Measurements from ENCODE around the gene ADAMTS8.

The ADAMTS8 gene

DNA sequence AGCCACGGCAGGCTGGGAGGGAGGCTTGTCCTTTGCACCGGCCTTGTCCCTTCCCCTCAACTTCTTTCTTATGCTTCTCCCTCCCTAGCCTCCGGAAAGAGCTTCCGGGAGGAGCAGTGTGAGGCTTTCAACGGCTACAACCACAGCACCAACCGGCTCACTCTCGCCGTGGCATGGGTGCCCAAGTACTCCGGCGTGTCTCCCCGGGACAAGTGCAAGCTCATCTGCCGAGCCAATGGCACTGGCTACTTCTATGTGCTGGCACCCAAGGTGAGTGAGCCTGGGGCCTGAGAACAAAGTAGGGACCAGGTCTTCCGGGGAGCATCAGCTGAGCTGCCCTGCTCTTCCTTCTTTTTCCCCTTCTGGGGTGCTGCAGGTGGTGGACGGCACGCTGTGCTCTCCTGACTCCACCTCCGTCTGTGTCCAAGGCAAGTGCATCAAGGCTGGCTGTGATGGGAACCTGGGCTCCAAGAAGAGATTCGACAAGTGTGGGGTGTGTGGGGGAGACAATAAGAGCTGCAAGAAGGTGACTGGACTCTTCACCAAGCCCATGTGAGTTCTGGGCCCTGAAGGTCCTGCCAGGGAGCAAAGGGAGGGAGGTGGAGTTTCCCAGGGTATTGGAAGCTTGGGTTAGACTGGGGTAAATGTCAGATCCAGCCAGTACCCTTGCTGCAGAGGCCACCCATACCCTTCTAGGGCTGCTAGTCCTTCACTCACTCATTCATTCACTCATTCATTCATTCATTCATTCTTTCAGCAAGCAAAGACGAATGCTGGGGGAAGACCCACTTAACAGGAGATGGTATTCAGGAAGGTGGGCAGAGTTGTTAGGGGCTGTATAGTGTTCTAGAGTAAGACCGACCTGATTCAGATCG lies 42.7 kb upstream of the ADAMTS8 start:
- Mint-ChIP-seq H3K9me3 (no peaks in the 10 kb centered on the region), H3K36me3 (ENCODE audit: low read depth) (no peaks in the 10 kb centered on the region), H3K27me3 (ENCODE audit: low read depth) (no peaks in the 10 kb centered on the region), H3K4me3 (no peak overlapping the region), H3K4me1 (ENCODE audit: low read depth) (no peaks in the 10 kb centered on the region), H3K27ac (no peak overlapping the region)

DNA sequence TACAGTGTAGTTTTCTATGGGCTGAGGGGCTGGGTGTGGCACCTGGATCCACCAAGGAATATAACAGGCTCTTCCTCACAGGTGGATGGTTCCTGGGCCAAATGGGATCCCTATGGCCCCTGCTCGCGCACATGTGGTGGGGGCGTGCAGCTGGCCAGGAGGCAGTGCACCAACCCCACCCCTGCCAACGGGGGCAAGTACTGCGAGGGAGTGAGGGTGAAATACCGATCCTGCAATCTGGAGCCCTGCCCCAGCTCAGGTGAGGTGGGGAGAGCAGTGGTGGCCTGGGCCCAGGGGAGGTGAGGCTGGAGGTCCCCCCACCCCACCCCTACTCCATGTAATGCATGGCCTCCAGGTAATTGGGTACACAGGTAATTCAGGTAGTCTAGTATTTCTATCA lies 40.8 kb upstream of the ADAMTS8 start:
- no peak overlapping the region for H3K4me3 Mint-ChIP-seq
- H3K9me3 Mint-ChIP-seq = no peaks in the 10 kb centered on the region
- H3K27me3 Mint-ChIP-seq (ENCODE audit: low read depth) = no peaks in the 10 kb centered on the region
- H3K36me3 Mint-ChIP-seq (ENCODE audit: low read depth) = no peaks in the 10 kb centered on the region
- no peaks in the 10 kb centered on the region for H3K4me1 Mint-ChIP-seq (ENCODE audit: low read depth)
- no peak overlapping the region for H3K27ac Mint-ChIP-seq

DNA sequence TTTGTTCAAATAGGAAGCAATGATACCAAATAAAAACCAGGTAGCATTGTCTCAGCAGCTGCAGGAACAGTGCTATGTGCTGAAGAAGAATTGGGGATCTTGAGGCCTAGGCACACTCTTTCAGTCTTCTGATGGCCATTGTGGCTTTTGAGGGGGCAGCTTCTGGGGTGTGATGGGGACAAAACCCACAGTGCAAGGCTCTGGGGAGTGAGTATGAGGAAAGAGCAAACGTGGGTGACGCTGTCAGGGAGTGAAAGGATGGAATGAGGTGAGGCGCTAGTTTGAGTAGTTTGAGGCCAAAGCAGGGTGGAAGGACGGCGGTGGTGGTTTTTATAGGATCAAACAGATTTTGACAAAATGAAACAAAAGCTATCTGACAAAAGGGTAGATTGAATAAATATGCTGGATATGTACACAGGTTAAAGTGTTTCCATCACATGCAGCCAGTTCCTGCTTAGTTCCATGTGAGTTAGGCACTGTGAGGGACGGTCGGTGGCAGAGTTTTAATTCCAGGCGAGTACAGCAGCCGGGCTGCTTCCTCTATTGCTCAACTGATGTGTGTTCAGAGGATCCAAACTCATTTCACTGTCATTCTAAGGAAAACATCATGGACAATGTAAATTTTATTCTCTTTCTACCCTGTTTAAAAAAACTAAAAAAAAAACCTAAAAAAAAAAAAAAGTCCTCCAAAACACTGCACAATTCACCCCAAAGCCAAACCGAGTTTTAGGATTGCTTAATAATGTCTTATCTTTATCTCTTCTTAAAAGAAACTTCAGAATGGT lies 38.9 kb upstream of the ADAMTS8 start:
- no peak overlapping the region for H3K27ac Mint-ChIP-seq
- no peak overlapping the region for H3K4me3 Mint-ChIP-seq
- no peaks in the 10 kb centered on the region for H3K27me3 Mint-ChIP-seq (ENCODE audit: low read depth)
- H3K4me1 Mint-ChIP-seq (ENCODE audit: low read depth) = no peaks in the 10 kb centered on the region
- H3K36me3 Mint-ChIP-seq (ENCODE audit: low read depth) = no peaks in the 10 kb centered on the region
- H3K9me3 Mint-ChIP-seq = no peaks in the 10 kb centered on the region

DNA sequence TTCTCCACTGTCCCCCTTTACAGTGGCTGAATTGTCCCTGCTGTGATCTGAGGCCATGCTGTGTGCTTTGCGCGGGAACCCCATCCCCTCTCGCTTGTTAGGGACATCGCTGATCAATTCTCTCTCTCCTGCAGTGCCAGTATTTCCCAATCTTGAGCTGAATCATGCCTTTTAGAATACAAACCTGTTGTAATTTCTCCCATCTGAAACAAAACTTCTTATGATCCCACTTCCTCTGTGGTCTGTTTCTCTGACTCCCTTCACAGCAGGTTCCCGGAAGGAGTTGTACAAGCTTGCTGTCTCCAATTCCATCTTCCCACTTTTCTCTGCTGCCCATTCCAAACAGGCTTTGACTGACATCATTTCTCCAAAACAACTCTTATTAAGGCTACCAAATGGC lies 36.9 kb upstream of the ADAMTS8 start:
- Mint-ChIP-seq H3K4me3 (no peak overlapping the region), H3K36me3 (ENCODE audit: low read depth) (no peaks in the 10 kb centered on the region), H3K9me3 (no peaks in the 10 kb centered on the region), H3K4me1 (ENCODE audit: low read depth) (no peaks in the 10 kb centered on the region), H3K27me3 (ENCODE audit: low read depth) (no peaks in the 10 kb centered on the region), H3K27ac (no peak overlapping the region)

DNA sequence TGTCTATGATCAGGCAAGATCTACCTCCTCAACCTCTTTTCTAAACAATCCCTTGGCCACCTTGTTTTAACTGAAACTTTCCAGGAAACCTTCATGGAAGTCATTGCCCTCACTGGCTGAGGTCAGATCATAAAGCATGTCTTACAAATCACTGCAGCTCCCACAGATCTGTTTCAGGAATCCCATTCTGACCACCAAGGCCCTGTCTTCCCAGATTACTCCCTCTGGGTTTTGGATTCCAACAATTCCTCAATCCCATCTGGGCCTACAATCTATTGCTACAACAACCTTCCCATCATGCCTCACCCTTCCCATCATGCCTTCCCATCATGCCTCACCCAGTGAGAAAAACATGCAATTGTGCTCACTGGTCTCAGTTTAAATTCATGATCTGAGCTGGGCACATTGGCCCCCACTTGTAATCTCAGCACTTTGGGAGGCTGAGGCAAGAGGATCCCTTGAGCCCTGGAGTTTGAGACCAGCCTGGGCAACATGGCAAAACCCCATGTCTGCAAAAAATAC lies 35.9 kb upstream of the ADAMTS8 start:
- H3K27ac Mint-ChIP-seq = no peak overlapping the region
- no peaks in the 10 kb centered on the region for H3K4me1 Mint-ChIP-seq (ENCODE audit: low read depth)
- no peaks in the 10 kb centered on the region for H3K36me3 Mint-ChIP-seq (ENCODE audit: low read depth)
- no peak overlapping the region for H3K4me3 Mint-ChIP-seq
- H3K27me3 Mint-ChIP-seq (ENCODE audit: low read depth) = no peaks in the 10 kb centered on the region
- H3K9me3 Mint-ChIP-seq = no peaks in the 10 kb centered on the region

DNA sequence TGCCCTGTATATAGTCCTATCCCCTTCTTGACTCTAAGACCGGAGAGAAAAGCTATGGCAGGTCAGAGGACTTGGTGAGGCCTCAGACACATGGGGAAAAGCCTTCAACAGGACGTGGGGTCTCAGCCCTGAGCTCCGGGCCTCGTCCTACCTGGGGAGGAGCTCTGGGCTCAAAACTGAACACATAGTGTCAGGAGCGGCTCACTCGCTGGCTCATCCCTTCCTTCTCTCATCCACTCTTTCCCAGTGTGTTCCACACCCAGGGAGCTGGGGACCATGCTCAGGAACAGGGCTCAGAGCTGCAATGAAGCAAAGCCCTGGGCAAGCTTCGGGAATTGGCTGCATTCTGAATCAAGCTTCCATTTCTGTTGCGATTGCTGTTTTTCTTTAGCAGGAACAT lies 34.5 kb upstream of the ADAMTS8 start:
- Mint-ChIP-seq H3K27ac (no peak overlapping the region), H3K4me1 (ENCODE audit: low read depth) (no peaks in the 10 kb centered on the region), H3K36me3 (ENCODE audit: low read depth) (no peaks in the 10 kb centered on the region), H3K27me3 (ENCODE audit: low read depth) (no peaks in the 10 kb centered on the region), H3K9me3 (no peaks in the 10 kb centered on the region), H3K4me3 (no peak overlapping the region)

DNA sequence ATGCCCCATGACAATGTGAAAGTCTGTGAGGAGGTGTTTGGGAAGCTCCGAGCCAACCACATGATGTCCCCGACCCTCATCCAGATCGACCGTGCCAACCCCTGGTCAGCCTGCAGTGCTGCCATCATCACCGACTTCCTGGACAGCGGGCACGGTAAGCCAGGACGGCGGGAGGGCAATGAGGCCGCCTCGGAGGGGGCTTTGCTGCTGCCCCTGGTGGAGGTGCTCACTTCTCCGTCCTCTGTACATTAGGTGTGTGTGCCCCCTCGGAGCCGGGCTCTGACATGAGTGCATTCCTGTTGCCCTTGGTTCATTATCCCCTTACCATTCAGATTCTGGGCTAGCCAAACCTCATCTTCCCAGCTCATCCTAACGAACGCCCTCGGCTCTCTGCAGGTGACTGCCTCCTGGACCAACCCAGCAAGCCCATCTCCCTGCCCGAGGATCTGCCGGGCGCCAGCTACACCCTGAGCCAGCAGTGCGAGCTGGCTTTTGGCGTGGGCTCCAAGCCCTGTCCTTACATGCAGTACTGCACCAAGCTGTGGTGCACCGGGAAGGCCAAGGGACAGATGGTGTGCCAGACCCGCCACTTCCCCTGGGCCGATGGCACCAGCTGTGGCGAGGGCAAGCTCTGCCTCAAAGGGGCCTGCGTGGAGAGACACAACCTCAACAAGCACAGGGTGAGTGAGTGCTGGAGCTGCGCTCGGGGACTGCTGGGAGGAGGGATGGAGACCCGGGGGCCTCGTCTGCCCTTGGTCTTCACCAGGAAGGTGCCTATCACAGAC lies 33.9 kb upstream of the ADAMTS8 start:
- no peaks in the 10 kb centered on the region for H3K9me3 Mint-ChIP-seq
- no peaks in the 10 kb centered on the region for H3K4me1 Mint-ChIP-seq (ENCODE audit: low read depth)
- H3K36me3 Mint-ChIP-seq (ENCODE audit: low read depth) = no peaks in the 10 kb centered on the region
- H3K27me3 Mint-ChIP-seq (ENCODE audit: low read depth) = no peaks in the 10 kb centered on the region
- H3K4me3 Mint-ChIP-seq = no peak overlapping the region
- H3K27ac Mint-ChIP-seq = no peak overlapping the region

DNA sequence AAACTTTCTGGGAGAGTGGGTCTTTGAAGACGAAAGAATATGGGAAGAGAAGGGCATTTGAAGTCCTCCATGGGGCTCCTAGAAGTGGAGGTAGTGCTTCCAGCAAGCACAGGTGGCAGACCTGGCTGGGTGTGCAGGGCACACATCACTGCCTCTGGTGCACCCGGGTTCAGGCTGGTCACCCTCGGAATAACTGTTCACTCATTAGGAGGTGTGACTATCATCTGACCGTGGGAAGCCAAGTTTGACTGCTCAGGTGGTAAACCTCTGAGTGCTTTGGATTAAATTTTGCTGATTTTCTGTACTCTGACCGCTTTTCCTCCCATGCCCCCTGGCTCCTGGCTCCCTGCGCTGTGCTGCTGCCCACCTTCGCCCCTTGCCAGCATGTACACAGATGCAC lies 31.1 kb upstream of the ADAMTS8 start:
- Mint-ChIP-seq H3K27ac (no peak overlapping the region), H3K4me3 (no peak overlapping the region), H3K9me3 (no peaks in the 10 kb centered on the region), H3K27me3 (ENCODE audit: low read depth) (no peaks in the 10 kb centered on the region), H3K4me1 (ENCODE audit: low read depth) (no peaks in the 10 kb centered on the region), H3K36me3 (ENCODE audit: low read depth) (no peaks in the 10 kb centered on the region)

DNA sequence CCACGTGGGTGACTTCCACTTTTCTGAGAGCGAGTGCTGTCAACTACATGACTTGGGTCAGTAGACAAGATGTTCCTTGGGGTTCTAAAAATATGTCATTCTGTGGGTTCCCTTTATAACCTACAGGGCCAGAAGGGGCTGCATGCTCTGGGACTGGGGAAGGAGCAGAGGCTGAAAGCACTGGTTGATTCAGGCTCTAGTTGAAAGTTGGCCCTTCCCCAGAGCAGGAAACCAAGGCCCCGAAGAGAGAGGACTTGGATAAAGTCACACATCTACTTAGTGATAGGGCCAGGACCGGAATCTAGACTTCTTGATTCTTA lies 30.0 kb upstream of the ADAMTS8 start:
- H3K4me1 Mint-ChIP-seq (ENCODE audit: low read depth) = no peaks in the 10 kb centered on the region
- H3K36me3 Mint-ChIP-seq (ENCODE audit: low read depth) = no peaks in the 10 kb centered on the region
- H3K9me3 Mint-ChIP-seq = no peaks in the 10 kb centered on the region
- H3K4me3 Mint-ChIP-seq = no peak overlapping the region
- H3K27ac Mint-ChIP-seq = no peak overlapping the region
- peaks cover 5% of the 10 kb centered on the region for H3K27me3 Mint-ChIP-seq (ENCODE audit: low read depth)

DNA sequence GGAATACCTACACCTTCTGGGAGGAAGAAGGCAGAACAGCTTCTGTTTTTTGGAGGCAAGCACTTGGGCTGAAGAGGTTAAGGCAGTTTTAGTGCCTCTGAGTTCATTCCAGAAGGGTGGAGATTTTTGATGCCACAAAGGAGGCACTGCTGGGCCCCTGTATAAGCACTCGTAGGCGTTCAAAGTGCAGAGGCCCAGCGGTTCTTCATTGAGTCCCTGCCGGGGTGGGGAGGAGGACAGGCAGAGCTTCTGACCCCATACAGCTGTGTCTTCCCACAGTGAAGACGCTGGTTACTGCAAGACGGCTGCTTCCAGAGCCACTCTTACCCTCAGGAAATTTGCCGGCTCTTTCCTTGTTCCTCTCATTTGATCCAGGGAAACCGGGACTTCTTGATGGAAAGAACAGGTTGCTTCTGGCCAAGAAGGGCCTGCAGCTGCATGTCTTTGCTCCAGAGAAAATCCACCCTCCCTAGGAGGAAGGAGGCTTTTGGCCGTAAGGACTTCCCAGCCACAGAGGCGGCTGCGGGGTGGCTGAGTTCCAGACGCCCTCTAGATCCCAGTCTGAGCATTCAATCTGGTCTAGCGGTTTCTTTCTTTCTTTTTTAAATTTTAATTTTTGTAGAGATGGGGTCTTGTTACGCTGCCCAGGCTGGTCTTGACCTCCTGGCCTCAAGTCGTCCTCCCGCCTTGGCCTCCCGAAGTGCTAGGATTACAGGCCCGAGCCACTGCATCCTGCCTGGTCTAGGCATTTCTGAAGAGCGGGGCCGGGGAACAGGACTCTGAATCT lies 29.4 kb upstream of the ADAMTS8 start:
- H3K4me3 Mint-ChIP-seq = no peak overlapping the region
- H3K27me3 Mint-ChIP-seq (ENCODE audit: low read depth) = peaks cover 5% of the 10 kb centered on the region
- H3K4me1 Mint-ChIP-seq (ENCODE audit: low read depth) = no peaks in the 10 kb centered on the region
- H3K9me3 Mint-ChIP-seq = no peaks in the 10 kb centered on the region
- H3K36me3 Mint-ChIP-seq (ENCODE audit: low read depth) = no peaks in the 10 kb centered on the region
- no peak overlapping the region for H3K27ac Mint-ChIP-seq

DNA sequence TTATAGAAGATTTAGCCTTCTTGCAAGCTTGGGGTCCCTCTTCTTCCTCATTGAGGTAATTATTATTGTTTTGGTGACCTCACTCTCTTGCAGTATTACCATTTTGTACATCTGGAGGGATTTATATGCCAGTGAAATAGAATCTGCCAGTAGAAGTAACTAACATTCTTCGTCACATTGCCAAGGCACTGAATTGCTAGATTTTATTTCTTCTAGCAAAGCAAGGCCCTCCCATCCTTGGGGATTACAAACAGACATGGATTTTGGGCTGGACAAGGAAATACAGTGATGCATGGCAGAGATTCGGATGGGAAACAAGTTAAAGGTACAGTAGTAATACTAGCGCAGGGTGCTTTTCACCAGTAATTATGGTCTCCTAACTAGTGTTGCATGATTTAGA lies 27.9 kb upstream of the ADAMTS8 start:
- H3K4me1 Mint-ChIP-seq (ENCODE audit: low read depth) = no peaks in the 10 kb centered on the region
- no peaks in the 10 kb centered on the region for H3K36me3 Mint-ChIP-seq (ENCODE audit: low read depth)
- H3K27ac Mint-ChIP-seq = no peak overlapping the region
- H3K27me3 Mint-ChIP-seq (ENCODE audit: low read depth) = peaks cover 14% of the 10 kb centered on the region
- no peaks in the 10 kb centered on the region for H3K9me3 Mint-ChIP-seq
- no peak overlapping the region for H3K4me3 Mint-ChIP-seq

DNA sequence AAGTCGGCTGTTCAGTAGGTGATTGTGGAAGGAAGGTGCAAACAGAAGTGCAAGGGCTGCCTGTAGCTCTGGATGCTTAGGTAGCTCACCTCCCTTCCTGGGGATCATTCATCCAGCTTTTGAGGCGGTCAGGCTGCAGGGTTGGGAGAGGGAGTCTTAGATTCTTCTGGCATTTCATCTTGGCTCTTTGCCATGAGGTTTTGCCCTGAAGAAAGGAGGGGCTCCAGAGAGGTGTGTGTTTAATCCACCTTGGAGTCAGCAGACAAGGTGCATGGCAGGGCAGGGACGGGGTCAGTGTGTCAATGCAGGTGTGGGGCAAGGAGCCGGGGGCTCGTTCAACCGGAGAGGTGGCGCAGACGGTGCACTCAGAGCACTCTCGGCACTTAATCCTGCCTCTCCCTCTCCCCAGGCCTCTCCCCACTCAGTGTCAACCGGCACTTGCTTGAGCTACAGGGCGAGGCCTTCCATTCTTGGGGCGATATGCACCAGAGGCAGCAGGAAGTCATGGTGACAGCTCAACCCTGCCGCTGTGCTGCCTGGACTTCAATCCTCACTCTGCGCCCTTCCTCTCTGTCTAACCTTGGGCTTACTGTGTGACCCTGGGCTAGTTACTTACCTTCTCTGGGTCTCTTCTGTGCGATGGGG lies 27.2 kb upstream of the ADAMTS8 start:
- Mint-ChIP-seq H3K27ac (no peak overlapping the region), H3K4me1 (ENCODE audit: low read depth) (no peaks in the 10 kb centered on the region), H3K4me3 (no peak overlapping the region), H3K27me3 (ENCODE audit: low read depth) (peaks cover 21% of the 10 kb centered on the region), H3K36me3 (ENCODE audit: low read depth) (no peaks in the 10 kb centered on the region), H3K9me3 (no peaks in the 10 kb centered on the region)

DNA sequence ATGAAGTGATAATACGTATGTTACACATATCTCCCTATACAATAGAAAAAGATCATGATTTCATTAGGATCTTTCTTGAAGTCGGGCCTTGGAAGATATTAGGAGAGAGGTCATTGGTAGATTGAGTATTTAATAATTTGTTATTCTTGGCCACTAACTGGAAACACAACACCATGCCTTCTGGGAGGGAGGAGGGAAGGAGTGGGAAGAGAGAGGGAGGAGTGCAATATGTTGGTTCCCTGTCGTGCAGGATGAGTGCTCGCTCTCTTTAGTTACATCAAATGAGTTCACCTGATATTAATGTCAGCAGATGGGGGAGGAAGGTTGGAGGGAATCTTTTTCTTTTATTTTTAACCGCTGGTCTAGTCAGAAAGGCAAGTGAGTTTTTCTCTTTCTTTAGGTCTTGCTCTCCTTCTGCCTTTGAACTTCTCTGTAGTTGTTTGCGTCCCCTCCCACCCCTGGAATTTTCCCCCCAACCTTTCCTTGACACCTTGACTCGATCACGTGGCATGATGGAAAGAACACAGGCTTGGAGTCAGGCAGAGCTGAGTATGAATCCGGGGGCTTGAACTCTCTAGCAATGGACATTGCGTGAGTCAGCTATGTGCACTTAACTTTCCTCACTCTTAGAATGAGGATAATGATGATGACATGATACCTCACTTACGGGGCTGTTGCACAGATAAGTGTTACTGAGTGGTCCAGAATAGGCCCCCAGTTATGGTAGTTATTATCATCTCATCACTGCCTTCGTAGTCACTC lies 26.3 kb upstream of the ADAMTS8 start:
- Mint-ChIP-seq H3K4me1 (ENCODE audit: low read depth) (peaks cover 2% of the 10 kb centered on the region), H3K27ac (no peak overlapping the region), H3K27me3 (ENCODE audit: low read depth) (peaks cover 31% of the 10 kb centered on the region), H3K36me3 (ENCODE audit: low read depth) (no peaks in the 10 kb centered on the region), H3K9me3 (no peaks in the 10 kb centered on the region), H3K4me3 (no peak overlapping the region)
